Activated CD4-positive, alpha-beta T cell treated with anti-CD3 and anti-CD28 coated beads, Interleukin-2, amount 50 U/mL, for 4 hours (primary cell): Measurements from ENCODE around the gene EFCAB6.

ENCODE experiments used
- DNase-seq, 2 experiments: peaks; one replicate each; pipeline ENCODE4 v3.0.0-alpha.2; 2020

Gene EFCAB6

DNA sequence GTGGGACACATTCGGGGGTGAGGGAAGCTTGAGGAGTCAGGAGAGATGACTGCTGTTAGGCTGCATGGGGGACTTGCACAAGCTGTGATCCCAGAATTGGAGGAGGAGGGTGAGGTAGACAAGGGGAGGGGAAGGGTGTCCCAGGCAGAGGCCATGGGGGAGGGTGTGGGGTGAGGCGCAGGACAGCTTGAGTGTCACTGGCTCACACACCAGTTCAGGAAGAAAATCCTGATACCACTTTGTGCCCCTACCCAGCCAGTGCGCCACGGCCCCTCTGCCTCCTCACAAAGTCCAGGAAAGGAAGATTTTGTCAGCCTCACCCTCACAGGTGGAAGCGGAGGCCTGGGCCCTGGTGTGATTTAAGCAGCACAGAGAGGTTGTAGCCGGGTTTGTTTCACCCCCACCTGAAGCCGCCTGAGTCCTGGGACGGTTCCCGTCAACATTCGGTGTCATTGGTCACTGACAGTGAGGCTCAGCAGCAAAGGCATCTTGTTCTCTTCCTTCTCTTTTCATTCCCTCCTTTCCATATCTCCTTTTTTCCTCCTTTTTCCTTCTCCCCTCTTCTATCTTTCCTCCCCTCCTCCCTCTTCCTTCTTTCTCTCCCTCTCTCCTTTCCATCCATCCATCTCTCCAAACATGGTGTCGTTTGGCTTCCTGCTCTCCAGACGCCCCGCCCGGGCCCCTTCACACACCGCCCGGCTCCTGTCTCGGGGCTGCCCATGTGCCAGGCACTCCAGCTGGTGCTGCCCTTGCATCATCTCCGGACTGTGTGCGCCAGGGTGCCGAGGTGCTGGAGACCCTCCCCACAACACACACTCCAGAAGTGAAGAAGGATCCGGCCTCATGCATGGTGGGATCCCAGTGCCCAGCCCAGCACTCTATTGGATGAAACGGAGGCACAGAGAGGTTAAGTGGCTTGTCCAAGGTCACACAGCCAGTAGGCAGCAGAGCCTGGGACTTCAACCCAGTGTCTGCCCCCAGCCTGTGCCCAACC lies 311.0 kb downstream of the EFCAB6 start:
- no peak for DNase-seq

DNA sequence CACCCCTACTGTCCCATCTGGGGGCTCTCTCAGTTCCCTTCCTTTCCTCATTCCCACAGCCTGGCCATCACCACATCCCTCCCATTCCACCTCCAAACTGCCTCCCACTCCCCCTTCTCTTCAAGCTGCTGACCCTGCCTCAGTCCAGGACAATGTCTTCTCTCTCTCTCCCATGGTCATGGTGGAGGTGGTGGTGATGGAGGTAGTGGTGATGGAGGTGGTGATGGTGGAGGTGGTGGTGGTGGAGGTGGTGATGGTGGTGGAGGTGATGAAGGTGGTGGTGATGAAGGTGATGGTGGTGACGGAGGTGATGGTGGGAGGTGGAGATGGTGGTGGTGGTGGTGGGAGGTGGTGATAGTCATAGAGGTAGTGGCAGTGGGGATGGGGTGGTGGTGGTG lies 313.2 kb downstream of the EFCAB6 start:
- no peak for DNase-seq

DNA sequence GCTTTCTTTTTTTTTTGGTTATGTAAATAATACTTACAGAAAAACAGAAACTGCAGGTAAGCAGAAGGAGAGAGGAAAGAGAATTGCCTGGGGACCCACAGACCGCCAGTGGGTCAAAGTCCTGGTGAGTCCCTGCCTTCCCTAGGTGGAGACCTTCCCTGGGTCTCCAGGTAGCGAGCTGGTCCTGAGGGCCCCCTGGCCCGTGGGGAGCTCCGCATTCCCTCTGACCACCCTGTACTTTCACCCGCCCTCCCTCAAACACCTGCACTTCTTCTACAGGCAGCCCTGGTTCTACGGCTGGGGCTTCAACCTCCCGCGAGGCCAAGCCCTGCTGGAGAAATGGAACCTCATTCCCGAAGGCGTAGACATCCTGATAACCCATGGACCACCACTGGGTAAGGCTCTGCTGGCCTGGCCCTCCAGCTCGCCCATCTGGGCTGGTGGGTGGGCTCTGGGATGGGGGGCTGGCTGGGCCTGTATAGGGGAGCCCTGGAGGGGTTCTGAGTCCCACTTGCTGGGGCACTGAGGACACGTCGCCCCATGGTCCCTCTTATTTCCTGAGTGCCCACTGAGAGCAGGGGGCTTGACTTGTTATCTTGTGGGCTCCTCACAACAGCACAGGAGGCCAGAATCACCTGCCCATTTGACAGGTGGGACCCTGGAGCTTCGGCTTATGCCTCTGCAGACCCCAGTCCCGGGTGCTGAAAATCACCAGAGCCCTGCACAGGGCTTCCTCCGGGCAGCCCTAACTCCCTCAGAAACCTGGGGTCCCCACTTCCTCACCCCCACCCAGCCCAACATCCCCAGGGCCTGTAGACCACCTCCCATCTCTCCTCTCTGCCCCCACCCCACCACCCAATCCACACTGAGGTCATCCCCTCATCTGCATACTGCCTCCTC lies 313.9 kb downstream of the EFCAB6 start:
- DNase-seq: no peak

DNA sequence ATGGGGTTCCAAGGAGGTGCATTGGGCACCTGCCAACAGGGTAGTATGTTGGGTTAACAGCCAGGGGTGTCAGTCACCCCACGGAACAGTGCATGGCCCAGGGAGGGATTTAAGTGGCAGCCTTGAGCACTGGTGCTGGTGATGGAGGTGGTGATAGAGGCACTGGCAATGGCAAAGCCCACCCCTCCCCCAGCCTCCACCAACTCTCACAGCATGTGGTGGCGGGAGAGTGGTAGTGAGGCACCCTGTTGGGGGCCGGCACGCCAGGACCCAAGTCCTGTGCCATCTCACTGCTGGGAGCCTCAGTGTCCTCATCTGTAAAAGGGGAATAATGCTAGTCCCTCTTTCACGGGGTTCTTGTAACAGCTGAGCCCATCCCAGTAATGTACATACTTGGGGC lies 318.8 kb downstream of the EFCAB6 start:
- no peak for DNase-seq

DNA sequence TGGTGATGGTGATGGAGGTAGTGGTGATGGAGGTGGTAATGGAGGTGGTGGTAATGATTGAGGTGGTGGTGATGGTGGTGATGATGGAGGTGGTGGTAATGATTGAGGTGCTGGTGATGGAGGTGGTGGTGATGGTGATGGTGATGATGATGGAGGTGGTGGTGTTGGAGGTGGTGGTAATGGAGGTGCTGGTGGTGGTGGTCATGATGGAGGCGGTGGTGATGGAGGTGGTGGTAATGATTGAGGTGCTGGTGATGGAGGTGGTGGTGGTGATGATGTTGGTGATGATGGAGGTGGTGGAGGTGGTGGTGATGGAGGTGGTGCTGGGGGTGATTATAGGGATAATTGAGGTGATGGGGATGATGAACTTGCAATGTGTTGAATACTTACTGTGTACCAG lies 320.4 kb downstream of the EFCAB6 start:
- DNase-seq: no peak

DNA sequence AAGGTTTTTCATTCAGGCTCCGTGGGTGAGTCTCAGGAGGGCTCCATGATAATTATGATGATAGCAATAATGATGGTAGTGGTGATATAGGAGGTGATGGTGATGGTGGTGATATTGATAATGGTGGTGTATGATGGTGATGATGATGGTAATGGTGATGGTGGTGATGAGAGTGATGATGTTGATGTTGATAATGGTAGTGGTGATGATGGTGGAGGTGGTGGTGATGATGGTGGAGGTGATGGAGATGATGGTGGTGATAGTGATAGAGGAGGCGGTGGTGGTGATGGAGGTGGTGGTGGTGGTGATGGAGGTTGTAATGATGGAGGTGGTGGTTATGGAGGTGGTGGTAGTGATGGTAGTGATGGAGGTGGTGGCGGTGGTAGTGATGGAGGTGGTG lies 320.9 kb downstream of the EFCAB6 start:
- no peak for DNase-seq

DNA sequence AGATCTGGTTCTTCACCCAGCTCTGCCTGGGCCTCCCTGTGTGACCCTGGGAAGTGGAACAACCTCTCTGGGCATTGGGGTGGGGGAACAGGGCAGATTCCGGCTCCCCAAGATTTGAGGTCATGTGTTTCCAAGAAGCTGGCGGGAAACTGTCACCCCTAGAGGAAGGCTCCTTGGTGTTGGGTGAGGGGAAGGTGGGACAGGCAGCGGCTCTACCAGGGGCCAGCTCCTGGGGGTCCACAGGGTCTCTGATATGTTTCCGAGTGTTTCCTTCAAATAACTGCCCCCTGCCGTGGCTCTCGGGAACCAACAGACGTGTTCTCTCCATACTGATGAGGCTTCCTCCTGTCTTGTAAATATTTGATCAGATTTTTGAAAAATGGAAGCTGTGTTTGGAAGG lies 321.8 kb downstream of the EFCAB6 start:
- DNase-seq: no peak

DNA sequence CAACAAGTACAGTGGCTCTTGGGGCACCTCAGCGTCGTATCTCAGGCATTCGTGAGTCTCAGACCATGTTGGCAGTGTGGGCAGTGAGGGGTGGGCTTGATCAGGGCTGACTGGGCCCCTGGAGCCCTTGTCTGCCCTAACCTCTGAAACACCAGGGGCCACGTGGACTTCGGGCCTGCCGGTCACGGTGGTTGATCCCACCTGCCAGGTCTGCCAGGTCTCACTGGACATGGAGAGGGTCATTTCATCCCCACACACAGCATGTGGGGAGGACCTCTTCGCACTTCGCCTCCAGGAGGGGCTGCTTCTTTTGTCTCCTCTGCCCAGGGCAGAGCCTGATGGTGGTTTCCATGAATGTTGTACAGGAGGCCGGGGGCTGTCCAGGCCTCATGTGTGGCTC lies 323.2 kb downstream of the EFCAB6 start:
- no peak for DNase-seq

DNA sequence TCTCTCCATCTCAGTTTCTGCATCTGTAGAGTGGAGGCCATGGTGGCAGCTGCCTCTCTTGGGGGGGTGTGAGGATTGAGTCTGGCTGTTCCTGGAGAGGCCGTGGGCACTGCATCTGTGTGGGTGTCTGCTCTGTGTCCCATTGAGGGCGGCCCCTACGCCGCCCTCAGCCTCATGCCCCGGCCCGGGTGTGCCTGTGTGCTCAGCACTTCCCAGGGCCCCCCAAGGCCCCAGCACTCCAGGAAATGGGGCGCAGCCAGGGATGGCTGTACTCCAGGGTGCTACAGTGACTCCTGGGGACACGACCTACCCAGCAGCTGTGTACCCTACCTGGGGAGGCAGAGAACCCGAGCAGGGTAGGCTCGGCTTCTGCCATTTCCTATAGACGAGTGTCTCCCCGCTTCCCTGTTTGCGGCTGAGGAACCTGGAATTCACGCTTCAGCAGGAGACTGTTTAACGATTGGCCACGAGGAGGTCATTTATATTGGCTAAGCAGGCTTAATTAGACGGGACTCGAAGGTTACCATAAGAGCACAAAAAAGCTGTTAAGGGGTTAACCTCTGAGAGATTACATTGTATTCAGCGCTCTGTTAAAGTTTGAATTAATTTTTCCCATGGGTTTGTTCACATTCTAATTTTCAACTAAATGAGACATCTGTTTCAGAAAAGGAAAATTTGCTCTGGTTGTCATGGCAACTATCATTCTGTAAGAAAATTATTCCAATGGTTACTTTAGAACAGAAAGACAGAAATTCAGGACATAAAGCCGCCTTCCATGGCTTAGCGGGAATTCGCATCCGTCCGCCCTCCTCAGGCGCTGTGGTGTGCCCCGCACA lies 323.9 kb downstream of the EFCAB6 start:
- no peak for DNase-seq

DNA sequence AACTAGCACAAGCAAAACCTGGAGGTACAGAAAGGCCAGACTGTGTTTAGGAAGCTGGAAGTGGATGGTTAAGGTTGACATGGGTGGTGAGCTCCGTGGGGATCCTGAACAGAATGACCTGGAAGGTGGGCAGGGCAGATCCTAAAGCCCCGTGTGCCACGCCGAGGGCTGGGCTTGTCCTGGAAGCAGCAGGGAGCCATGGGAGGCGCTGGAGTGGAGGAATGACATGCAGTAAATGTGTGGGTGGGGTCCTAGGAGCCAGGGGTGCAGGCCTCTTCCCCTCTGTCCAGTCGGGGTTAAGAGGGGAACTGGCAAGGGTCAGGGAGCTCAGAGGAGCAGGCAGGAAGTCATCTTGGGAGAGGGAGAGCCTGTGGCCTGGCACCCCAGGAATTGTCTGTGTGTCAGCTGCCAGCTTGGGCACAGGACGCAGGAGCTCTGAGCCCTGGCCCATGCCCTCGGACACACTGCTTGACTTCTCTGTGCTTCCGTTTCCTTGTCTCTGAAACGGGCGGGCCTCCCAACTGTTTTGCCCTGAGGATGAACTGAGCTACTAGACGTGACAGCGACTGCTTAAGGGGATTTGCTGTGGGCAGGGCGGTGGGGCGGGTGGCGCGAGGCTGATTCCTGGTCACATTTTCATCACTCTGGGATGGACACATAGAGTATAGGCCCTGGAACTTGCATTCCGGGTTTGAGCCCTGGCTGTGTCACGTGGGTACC lies 324.6 kb downstream of the EFCAB6 start:
- DNase-seq: no peak

DNA sequence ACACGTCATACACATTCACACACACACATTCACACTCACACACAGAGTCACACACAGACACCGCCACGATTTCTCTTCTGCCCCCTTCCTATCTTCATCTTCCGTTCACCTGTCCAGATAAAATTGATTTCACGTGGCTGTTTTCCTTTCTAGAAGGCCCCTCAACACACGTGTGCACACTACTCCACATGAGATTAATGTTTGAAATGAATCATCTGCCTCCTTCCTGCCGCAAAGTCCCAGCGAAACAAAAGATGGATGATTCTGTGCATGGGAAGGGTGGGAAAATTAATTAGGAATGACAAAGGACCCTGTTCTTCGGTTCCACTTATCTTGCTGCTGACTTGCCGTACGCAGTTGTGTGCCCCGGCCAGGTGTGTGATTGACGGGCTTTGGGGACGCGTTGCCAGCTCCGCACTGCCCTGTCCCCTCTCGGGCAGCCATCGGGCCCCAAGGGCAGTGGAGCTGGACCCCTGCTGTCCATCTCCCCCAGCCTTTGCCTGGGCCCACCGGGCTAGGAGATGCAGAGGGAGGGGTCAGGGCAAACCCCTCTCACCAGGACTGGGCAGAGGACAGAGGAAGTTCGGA lies 326.5 kb downstream of the EFCAB6 start:
- no peak for DNase-seq

DNA sequence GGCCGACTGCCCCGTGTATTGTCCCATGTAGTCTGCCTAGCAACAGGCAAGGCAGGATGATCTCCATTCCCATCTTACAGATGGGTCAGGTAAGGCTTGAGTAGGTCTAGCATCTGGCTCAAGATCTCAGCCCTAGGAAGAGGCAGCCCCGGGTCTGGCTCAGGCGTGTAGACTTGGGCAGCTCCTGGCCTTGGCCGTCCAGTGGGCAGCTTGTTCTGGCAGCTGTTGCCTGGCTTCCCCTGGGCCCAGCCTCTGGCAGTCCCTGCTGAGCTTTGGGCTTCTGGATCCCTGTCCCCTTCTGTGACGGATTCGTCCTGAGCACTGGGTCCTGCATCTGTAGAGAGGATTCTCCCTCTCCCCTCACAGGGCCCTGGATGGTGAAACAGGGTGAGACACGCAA lies 327.9 kb downstream of the EFCAB6 start:
- DNase-seq: no peak

DNA sequence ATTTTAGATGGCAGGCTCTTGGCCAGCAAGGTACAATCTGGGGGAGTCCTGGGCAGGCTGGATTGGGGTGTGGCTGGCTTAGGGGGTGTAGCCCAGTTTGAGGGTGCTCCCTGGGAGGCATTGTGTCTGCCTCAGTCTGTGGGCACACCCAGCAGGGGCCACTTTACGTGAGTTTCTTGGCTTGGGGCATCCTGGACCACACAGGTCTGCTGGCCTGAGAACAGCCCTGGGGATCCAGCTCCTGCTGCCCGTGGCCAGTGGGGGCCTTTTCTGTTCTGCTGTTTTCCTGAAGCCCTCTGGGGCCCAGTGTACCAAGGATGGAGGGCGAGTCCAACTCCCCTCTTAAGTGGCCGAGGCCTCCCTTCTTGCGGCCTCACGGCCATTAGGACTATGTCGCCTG lies 328.4 kb downstream of the EFCAB6 start:
- DNase-seq: no peak

DNA sequence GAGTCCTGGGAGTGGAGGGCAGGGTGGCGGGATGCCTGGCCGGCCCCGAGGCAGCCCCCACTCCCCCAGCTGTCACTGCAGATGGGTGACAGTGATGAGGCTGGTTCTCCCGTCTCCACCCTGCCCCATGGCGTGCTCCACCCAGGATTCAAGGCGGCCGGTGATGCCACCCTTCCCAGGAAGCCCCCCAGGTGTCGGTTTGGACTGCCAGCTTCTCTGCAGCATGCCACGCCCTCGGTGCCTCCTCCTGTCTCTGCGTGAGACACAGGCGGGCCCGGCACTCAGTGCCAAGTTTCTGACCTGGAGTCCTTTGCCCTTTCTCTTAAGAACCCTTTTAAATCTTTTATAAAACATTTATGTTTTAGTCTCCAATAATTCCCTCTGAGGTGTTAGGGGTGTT lies 328.8 kb downstream of the EFCAB6 start:
- no peak for DNase-seq

DNA sequence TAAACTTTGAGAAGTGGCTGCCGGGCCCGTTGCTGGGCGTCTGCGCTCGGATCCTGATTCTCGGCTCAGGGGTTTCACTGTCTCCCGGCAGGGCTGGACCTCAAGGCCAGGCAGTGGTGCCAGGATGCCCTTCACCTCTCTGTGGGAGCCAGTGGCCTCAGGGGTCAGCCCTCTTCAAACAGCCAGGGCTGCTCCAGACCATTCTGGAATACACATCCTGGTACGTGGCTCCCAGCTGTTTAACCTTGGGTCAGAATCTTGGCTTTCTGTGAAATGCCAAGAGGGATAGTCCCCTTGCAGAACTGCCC lies 329.8 kb downstream of the EFCAB6 start:
- no peak for DNase-seq

DNA sequence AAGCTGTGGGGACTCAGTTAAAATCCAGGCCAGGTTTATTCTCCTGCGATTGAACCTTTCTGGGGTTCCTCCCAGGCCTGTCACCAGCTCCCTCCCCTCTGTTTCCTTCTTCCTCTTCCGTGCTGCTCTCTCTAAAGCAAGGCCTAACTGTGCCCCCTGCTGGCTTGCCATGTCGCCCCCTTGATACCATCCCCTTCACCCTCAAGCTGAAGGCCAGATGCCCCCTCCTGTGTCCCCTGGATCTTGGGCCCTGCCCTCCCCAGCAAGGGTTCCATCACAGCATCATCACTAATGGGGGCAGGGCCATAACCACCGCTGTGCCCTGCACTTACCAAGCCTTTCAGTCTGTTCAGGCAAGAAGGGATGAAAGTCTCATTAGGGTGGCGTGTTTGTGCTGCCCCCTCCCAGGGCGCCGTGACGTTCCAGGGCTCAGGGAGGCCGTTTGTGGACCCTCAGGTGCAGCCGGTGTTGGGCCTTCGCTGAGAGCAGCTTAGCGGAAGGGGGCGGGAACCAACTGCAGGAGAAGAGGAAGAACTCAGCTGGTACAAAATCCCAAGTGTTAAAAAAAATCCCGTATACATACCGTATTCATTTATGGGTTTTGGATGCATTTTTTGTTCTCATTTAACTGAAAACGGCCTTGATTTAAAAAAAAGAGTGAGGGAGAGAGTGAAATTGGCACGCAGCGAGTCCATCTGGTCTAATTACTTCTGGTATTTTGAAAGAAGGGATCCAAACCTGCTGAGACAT lies 330.4 kb downstream of the EFCAB6 start:
- DNase-seq: no peak

DNA sequence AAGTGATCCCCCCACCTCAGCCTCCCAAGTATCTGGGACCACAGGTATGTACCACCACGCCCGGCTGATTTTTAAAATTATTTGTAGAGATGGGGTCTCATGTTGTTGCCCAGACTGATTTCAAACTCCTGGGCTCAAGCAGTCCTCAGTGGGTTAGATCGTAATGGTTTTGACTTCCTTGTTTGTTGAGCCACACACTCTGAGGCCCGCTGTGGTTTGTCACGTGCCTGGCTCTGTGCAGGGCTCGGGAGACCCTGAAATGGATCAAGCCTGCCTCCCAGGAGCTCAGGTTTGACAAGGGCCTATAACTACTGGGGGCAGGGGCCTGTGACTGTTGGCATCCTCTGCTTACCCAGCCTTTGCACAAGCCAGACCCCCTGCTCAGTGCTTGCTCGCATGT lies 332.1 kb downstream of the EFCAB6 start:
- no peak for DNase-seq

DNA sequence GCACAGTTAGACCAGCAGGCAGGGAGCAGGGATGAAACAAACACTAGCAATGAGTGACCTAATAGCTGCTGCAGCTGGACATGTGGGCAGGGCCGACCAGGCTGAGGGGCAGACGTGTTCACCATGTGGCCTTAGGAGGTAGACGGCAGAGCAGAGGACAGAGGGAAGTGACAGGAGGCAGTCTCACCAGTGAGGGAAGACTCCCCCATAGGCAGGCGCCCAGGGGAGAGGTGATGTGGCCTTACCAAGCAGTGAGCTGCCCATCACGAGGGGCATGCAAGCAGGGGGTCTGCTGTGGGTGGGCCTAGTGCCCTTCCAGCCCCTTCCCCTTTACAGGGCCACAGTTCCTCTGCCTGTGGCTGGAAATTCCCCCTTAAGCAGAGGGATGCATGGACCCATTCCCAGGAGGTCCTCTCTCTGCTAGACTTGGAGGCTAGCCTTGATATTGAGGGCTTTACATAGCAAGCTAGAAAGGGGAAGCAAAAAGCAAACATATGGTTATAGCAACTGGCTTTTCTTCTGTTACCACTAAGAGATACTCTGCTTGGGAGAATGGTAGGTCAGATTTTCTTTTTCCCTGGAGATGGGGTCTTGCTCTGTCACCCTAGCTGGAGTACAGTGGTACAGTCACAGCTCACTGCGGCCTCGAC lies 332.7 kb downstream of the EFCAB6 start:
- no peak for DNase-seq
